Measurements from ENCODE around the gene SH3YL1.

Gene SH3YL1, protein sequence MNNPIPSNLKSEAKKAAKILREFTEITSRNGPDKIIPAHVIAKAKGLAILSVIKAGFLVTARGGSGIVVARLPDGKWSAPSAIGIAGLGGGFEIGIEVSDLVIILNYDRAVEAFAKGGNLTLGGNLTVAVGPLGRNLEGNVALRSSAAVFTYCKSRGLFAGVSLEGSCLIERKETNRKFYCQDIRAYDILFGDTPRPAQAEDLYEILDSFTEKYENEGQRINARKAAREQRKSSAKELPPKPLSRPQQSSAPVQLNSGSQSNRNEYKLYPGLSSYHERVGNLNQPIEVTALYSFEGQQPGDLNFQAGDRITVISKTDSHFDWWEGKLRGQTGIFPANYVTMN

DNA sequence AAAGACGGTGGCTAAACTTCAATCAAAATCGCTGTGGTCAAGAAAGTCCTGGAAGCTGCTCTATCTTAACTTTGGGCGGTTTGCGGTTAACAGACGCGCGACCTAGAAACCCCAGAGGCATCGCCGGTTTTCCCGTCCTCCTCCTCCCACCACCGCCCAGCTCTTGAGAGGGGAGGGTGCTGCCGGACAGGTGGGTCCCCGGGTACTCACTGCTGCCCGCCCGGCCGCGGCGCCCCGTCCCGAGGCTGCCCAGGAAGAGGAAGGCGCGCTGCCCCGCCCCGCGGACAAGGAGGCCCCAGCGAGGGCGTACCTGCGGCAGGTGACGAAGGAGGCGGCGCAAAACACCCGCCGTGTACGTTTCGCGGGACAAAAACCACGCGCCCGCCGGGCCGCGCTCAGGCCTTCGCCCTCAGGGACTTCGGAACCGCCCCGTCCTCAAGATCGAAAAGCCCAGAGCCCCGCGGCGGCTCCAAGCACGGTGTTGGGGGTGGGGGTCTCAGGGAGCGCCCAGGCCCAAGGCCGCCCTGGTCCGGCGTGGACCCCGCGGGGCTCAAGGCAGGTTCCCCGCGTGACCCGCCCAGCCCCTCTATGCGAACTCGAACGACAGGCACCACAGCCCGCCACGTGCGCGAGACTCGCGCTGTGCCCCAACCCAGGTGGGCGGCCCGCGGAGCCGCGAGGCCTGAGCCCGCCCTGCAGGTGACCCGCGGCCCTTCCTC, at the start of gene SH3YL1:
Gene SH3YL1 (minus strand): TSS at position 259 of the 719 bp plus-strand sequence. CDS start 48 bp downstream, at position 211.
- DNase-seq: peak; percentile 35

DNA sequence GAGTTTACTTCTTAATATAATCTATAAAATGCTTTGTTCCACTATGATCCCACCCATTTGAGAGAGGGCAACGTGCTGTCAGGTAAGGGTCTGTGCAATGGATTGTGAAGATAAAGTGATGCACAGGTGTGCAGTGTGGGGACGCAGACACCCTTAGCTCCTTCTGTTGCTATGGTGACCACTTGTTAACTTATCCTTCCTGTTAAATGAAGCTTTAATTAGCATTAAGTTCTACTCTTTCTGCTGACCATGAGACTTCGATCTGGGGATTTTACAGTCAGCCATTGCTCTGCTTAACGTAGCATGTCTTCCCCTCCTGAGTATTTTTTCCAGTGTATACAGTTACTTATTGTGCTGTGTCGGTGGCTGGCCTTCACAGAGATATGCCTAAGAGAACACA, 47.2 kb upstream of the SH3YL1 start:
- DNase-seq: no peak

DNA sequence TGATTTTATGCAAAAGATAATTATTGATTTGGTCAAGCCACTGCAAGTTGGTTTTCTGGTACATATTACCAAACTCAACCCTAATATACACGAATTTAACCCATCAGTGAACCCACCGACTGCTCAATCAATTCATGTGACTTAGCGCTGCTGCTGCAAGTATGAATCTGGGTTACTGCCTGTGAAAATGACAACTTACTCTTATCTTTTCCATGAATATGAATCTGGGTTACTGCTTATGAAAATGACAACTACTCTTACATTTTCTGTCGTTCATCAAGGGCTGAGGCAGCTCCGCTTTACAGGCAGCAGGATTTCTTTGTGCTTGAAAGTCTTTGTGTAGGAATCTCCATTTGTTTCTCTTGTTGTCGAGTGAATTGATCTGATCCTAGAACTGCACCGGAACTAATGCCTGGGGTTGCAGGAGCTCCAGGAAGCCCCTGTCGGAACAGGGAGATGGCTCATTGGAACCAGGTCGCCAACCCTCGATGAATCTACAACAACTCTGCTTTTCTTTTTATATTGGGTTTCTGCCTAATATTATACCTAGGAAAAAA, 46.2 kb upstream of the SH3YL1 start:
- DNase-seq: no peak

DNA sequence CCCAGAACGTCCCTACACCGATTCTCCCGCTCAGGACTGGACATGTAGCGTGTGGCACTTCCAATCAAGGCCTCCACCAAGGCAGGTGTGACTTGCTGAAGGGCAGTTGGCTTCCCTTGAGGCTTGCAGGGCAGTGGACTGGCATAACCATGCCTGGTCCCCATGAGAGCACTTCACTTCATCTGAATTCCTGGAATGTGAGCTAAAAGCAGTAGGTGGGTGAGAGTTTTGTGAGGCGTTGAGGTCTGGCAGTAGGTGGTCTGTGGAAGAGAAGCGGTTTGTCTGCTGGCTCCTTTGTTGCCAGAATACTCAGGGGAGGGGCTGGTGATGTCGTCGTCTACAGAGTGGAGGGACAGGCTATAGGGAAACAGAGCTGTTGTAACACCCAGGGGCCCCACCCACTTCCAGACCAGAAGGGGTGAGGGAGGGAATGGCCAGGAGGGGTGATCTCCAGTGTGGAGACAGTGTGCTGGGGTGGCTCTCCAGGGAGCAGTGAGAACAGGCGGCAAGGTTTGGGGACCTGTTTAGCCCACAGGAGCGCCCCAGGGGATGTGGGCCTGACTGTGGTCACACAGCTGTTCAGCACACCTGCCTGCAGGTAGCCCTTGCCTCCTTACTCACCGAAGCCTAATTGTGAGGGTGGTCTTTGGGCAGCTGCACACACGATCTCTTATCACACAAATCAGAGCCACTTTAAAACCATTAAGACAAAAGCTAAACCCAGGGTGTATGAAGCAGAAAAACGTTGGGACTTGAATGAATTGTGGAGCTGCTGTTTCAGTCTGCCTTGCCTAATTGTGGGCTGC, 45.5 kb upstream of the SH3YL1 start:
- no peak for DNase-seq

DNA sequence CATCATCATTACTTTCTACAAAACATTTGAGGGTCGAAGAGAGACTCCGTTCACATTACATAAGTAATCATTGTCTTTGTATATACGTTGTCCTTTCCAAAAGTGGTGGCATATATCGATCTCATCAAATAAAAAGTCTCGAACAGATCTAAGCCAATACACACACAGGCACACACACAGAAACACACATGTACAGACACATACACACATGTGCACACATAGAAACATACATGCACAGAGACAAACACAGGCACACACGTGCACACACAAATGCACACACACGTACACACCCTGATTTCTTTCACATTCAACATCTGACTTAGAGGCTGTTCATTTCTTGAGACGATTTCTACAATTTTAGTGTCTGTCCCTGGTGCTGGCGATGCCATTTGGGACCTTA, 41.5 kb upstream of the SH3YL1 start:
- DNase-seq: no peak

DNA sequence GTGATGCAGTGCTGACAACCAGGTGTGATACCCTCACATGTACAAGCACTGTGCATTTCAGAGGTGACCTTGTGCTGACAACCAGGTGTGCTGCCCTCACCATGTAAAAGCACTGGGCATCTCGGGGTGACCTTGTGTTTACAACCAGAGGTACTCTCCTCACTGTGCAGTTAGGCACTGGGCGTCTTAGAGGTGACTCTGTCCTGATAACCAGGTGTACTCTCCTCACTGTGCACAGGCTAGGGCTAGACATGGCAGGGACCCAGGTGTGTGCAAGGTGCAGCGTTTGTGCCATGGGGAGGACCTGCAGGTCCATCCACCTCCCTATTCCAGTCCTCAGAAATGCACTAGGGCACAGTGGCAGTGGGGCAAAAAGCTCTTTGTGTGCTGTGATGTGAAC, 32.5 kb upstream of the SH3YL1 start:
- DNase-seq: no peak

DNA sequence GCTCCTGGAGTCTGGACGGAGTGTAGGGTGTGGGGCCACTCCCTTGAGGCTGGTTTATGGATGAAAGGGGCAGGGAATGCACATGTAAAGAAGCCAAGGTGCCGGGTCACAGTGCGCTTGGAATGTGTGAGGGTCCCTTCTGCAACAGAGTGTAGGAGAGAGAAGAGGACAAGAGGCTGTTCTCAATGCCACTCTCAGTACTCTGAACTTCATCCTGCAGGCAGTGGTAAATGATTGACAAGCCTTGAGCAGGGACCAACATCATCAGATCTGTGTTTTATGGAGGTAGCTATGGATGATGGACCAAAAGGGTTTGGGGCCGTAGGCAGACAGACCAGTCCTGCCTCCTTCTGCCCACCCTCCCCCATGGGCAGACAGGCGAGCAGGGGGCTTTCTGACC, 31.3 kb upstream of the SH3YL1 start:
- no peak for DNase-seq

DNA sequence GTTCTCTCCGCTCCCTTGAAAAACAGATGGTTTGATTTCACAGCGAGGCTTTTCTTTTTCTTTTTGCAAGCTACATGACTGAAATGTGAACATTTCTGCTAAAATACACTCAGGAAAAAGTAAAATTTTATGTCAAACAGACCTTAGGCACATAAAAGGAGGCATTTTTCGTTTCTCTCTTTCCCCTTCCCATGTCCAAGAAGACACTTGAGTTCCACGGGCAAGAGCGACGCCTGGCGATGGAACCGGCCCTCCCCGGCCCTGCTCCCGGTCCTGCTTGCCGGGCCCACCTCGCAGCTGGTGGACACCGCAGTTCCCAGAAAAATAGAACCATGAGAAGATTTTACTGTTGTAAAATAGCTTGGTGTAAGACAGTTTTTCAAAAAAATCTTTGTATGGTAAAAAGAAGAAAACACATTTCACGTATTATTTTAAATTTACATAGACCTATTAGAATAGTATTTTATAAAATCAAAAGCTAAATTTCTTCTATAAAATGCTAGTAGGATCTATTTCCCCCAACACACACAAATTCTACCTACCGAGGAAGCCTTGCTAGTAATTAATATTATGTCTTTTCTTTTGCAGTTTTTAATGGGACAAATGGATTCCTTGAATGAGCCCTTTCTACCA, 26.4 kb upstream of the SH3YL1 start:
- no peak for DNase-seq

DNA sequence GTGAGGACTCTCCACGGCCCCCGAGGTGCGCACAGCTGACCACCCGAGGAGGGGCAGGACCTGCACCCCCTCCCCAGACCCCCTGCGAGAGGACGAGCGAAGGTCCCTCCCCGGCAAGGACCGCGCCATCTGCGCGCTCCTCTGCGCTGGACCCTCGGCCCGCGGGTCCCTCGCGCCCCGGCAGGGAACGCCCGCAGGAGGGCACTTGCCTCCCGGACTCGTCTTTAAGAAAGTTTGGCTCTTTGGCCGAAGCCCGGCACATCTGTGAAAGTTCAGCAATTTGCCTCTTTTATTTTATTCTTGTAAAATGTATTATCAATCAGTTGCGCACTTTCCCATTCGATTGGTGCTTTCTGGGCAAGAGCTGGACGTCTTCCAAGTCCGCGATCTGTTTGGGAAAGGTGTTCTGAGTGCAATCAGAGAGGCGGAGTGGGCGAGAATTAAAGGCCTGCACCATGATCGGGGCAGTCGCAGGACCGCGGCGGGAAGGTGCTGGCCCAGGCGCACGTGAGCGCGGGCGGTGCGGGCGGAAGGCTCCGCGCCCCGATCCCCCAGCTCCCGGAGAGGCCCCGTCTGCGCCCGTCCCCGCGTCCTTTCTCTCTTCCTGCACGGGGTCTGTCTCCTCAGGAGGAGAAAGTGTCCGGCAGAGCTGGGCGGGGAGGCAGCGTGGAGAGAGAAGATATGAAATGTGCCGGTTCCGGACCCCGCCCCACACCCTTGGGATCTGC, 25.7 kb upstream of the SH3YL1 start:
- no peak for DNase-seq

DNA sequence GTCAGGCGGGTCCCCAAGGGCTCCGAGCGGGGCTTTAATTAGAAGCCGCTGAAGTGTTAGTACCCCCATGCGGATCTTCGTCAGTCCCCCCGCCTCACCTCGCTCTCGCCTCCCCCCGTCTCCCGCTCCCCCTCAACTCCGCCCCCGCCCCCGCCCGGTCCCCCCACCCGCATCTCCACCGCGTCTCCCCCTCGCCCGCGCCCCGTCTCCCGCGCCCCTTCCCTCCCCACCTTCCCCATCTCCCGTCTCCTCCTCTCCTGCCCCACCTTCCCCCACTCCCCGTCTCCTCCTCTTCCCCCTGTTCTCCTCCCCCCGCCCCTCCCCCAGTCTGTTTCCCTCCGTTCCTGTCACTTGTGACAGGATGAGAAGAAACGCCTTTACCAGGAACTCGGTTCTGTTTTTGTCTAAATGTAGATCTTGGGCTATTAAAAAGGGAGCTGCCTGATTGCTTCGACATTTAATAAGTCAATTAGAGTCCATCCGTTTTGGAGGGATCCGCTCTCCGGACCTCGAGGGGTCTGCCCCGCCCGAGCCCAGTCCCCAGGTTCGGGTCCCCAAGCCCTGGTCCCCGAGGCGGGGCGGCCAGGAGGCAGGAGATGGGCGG, 25.0 kb upstream of the SH3YL1 start:
- no peak for DNase-seq

DNA sequence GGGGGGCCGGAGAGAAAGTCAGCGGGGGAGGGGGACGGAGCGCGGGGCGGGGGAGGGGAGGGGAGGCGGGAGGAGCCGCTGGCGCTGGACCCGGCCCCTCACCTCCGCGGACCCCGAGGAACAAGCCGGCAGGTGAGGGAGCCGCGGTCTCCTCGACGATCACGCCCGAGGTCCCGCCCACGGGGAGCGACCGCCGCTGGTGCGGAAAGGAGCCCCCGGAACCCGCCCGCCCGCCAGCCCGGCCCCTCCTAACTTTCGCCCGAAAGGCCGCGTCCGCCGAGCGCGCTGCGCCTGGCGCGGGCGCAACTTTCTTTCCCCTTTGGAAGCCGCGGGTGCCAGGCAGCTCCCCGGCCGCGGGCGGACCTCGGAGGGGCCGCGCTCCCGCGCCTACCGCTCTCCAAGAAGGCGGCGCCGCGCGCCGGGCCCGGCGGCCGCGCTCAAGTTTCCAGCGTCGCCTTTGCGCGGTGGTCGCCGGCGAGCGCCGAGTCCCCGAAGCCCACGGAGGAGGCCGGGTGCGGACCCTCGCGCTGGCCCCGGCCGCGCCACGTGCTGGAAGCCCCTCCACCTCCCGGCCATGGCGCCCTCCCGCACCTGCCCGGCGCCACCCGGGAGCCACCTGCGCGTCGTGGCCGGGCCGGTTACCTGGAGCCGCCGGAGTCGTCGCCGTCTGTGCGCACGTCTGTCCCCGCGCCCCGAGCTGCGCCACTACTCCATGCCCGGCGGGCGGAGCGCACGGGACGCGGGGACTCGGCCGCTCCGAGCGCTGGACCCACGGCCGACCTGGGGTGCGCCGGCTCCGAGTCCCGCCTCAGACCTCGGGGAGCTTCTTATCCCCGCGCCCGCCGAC, 24.3 kb upstream of the SH3YL1 start, which contains the start of gene ALKAL2:
Gene ALKAL2 (minus strand): TSS at position 181 of the 847 bp plus-strand sequence. CDS start 256 bp downstream, outside the sequence.
- DNase-seq: peak; percentile 10

DNA sequence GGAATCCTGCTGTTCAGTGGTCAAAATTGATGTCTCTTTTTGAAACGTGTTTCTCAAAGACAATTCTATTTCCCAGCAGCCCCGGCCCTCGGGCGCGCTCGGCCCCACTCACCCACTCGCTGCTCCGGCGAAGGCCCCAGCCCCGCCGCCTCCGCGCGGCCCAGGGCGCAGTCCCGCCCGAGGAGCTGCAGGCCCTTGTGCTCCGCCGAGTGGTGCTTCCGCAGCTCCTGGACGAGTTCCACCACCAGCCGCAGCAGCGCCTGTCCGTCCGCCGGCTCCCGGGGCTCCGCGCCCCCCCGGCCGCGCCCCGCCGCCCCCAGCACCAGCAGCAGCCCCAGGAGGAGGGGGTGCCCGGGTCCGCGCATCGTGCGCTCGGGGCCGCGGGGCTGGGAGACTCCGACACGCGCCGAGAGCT, 23.6 kb upstream of the SH3YL1 start:
- peak; percentile 19 for DNase-seq

DNA sequence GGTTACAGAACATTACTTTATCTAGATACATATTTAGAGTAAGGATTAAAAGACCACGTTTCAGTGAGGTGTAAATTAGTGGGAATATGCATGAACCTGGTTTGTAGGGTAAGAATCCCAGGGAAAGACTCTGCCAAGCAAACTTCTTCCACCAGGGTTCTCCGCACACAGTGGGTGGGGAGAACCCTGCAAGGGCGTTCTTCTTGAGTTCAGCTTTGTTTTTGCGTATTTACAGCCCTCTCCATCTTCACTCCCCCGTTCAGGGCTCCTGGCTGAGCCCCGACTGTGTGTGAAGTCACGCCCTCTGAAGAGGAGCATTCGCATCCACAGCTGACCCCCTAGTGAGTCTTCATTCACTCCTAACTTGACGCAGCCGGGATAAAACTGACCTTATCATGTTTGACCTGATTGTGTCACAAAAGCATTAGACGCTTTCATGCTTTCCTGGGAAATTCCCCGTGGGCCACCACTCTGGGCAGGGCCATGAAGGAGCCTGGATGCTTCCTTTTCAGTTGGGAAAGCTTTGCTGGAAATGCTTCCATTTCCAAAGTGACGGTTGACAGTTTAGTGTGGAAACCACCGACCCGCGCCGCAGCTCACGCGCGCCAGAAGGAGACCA, 23.1 kb upstream of the SH3YL1 start:
- DNase-seq: no peak

DNA sequence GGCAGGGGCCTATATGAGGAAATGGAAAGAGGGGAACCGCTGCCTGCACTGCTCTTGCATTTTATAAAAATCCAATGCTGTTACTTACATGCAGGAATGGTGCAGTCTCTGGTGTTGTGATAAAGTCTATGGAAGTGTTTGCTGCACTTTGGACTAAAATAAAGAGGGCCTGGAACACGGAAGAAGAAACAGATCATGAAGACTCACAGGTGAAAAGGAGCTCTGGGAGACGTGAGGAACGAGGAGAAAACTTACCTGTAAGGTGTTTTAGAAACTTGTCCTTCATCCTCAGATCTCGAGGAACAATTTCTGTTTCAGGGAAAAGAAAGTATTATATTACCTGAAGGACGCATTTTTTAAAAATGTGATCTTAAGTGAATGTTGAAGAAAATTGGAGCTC, 22.2 kb upstream of the SH3YL1 start:
- DNase-seq: no peak

DNA sequence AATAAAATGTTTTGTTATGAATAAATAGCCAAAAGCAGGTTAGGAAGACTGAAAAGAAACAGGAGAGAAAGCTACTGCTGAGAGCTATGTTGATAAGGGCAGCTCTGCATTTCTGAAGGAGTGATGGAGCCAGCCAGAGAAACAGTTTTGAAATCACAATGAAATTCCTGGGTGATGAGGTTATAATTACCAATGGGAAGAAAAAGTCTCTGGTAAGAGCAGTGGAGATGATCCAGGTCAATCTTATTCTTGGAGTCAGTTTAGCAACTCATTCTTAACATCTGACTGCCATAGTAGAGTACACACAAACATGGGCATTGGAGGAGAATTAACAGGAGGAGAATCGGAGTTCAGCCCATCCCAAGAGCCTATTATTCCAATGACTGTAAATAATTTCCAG, 21.7 kb upstream of the SH3YL1 start:
- no peak for DNase-seq

DNA sequence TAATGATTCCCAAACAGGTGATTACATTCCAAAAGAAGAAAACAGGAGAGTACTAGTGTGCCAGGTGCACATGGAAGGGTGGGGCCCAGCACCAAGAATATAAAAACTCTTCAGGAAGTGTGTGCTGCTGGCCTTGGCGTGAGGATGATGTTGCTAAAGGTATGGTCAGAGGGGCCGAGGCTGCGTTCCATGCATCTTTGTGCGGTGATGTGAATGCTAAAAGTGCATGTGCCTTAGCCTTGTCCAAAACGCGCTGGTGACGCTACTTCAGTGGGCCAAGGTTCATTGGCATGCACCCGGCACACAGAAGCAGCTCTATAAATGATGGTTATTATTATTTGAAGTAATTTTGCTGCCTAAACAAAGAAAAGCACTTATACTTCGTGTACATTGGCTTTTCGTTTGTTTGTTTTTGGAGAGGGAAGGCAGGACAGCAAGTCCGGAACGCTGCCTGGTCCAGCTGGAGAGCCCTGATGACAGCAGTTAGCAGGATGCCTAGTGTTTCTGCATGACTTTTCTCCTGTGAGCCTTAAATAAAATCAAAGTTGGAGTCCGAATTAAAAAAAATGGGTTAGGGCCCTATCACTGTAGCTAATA, 21.2 kb upstream of the SH3YL1 start:
- no peak for DNase-seq

DNA sequence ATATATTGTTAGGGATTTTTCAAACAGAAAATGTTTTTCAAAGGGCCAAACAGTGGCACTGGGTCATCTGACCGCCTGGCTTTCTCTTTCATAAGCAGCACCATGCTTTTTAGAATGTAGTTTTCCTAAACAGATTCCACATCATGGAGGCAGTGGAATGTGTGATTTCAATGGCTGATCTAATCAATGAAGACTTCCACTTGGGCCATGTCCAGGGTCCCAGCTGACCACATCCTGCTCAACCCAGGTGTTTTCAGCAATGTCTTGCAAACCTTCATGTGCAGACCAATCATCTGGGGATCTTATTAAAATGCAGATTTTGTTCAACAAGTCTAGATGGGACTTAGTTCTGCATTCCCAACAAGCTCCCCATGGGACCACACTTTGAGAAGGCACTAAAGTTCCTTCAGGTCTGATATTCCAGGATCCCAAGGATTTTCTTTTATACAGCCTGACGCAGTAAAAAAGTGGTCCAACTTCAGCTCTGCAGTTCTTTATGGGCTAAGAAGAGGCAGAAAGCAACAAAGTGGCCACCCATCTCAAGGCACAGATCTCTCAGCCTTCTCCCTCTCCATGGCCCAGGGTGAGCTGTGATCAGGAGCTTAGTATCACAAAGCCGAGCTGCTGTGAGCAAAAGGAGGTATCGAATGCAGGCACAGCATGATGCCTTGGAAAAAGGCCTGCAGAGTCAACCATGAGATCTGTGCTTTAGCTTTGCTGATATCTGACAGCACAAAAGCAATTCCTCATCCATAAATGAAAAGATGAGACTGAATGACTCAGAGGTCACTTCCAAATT, 20.4 kb upstream of the SH3YL1 start:
- no peak for DNase-seq

DNA sequence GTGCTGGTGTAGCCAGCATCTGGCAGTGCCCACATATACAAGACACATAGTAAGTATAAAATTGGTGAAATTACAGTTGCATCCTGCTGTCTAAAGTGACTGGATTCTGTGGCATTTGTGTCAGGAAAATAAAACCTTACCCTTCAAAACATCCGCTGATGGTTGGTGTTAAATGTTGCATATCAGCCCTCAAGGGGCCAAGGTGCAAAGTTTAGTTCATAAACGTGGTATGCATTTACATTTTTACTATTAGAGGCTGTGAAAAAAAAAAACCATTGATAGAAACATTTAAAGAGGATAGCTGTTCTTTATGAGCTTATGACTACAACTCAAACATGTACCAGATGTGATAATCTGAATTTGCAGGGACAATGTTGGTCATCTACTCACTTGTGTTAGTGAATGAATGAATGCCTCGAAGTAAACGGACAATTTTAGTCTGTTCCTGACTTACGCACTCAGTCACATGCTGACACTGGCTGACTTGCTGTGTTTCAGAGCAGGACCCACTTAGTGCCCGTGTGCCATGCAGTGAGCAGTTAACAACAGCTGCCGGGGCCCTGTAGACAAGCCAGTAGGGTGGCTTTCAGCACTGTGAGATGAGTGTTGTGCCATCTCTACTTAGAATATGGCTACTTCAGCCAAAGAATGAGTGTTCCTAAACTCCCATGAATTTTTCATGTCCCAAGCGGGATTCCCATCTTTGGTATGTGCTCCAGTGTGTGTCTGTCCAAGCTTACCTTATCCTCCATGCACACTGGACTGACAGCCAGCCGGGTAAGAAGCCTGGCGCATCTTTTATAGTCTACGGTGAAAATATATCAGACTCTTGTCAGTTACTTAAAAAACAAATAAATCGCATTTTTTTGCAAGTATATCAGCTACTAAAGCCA, 18.8 kb upstream of the SH3YL1 start:
- DNase-seq: no peak
